Fibroblast of lung (primary cell): ENCODE data around the gene PPM1H. TPM values are rescaled to one million over a fixed set of nuclear protein-coding genes. Genes with fewer than 3 reads are reported as not detected.

Experiments
- DNase-seq, 2 donors: peaks; one replicate each; pipeline versions ENCODE4 v3.0.0 to v3.0.0-alpha.2; 2010; ENCODE audit warnings: low read depth in 2 of 2
- H2AFZ ChIP-seq: 2 replicates; pipeline ENCODE4 v1.5.1; 2012; ENCODE audit warnings: low read length, control low read depth, inconsistent platforms
- H3K27ac ChIP-seq: 2 replicates; pipeline ENCODE4 v1.5.1; 2011; ENCODE audit warnings: low read length, control low read depth; ENCODE audit not compliant: insufficient read depth
- H3K27me3 ChIP-seq: 2 replicates; pipeline ENCODE4 v1.5.1; 2011; ENCODE audit warnings: mild to moderate bottlenecking, low read length; ENCODE audit not compliant: control insufficient read depth, insufficient read depth
- H3K36me3 ChIP-seq: 2 replicates; pipeline ENCODE4 v1.5.1; 2011; ENCODE audit warnings: low read length; ENCODE audit not compliant: control insufficient read depth, insufficient read depth
- H3K4me1 ChIP-seq: 2 replicates; pipeline ENCODE4 v1.5.1; 2011; ENCODE audit warnings: low read length; ENCODE audit not compliant: control insufficient read depth, insufficient read depth; ENCODE audit errors: extremely low read depth
- H3K4me2 ChIP-seq: 2 replicates; pipeline ENCODE4 v1.5.1; 2011; ENCODE audit warnings: low read length, control low read depth; ENCODE audit not compliant: insufficient read depth; ENCODE audit errors: extremely low read depth
- H3K4me3 ChIP-seq, 4 experiments: fragments of 200-600 bp in 1 of 4; sonication (generic) in 1 of 4; replicated peaks in 1 of 4; 2 replicates each; pipeline ENCODE4 v1.5.1; 2011 to 2016; ENCODE audit warnings: low read length in 4 of 4, low read depth in 3 of 4, mild to moderate bottlenecking in 3 of 4, control low read depth in 2 of 4, inconsistent platforms in 1 of 4, mixed read lengths in 1 of 4; ENCODE audit not compliant: insufficient read depth in 1 of 4; ENCODE audit errors: control extremely low read depth in 1 of 4
- H3K79me2 ChIP-seq: 2 replicates; pipeline ENCODE4 v1.5.1; 2012; ENCODE audit warnings: mild to moderate bottlenecking, low read length, inconsistent platforms; ENCODE audit not compliant: control insufficient read depth, insufficient read depth
- H3K9ac ChIP-seq: 2 replicates; pipeline ENCODE4 v1.5.1; 2011; ENCODE audit warnings: mild to moderate bottlenecking, low read length, control low read depth; ENCODE audit not compliant: insufficient read depth
- H3K9me3 ChIP-seq: 2 replicates; pipeline ENCODE4 v1.5.1; 2012; ENCODE audit warnings: low read depth, low read length; ENCODE audit not compliant: control insufficient read depth, insufficient read depth
- H4K20me1 ChIP-seq: 2 replicates; pipeline ENCODE4 v1.5.1; 2011; ENCODE audit warnings: low read length; ENCODE audit not compliant: control insufficient read depth, insufficient read depth; ENCODE audit errors: extremely low read depth
- EZH2 ChIP-seq: IDR thresholded peaks from 2 replicates; pipeline ENCODE4 v1.5.1; 2012; ENCODE audit warnings: low read length, control low read depth, mild to moderate bottlenecking; ENCODE audit errors: missing control alignments
- polyA plus RNA-seq, 2 donors: library from polyadenylated mRNA; depleted of rRNA in 1 of 2; stranded (reverse) in 1 of 2; unstranded in 1 of 2; fragments of >200 nt; gene quantifications; 2 replicates each; pipeline ENCODE4 v1.2.1, GENCODE V29; 2011 to 2012; ENCODE audit warnings: missing spikeins in 1 of 2
- total RNA-seq: library from RNA; depleted of rRNA; stranded (reverse); fragments of >200 nt; gene quantifications from 2 replicates; pipeline ENCODE4 v1.2.1, GENCODE V29; 2014
- TF ChIP-seq, protein P1 (sequence below), 2 donors: IDR thresholded peaks in 1 of 2; conservative IDR thresholded peaks in 1 of 2; 1 replicate in 1 of 2; 2 replicates in 1 of 2; pipeline ENCODE4 v1.5.1; 2011 to 2012; ENCODE audit warnings: low read length in 2 of 2, control low read depth in 1 of 2, inconsistent platforms in 1 of 2, low read depth in 1 of 2, mild to moderate bottlenecking in 1 of 2

Gene PPM1H
- total and polyA plus RNA-seq, 2 donors (not counting 1 experiment from before 2014, with no cell fraction given), result 0.57 to 3.1 TPM

DNA sequence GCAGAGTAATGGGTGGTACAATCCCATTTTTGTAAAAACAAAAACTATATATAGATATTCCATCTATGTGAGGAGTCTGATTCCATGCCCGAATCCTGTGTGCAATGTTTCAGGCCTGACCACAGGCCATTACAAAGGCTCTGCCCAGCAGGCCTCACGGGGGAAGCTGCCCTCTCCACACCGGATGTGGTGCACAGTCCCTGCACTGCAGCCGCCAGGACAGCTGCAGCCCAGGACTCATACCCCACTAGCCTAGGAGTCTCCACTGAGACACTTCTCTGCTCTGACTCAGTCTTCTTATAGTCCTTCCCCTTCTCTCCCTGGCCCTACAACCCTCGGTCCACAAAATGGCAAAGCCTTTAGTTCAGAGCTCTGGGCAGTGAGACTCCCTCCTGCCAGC, 190.4 kb downstream of the PPM1H start:
- Histone ChIP-seq H3K36me3 (no peaks in the 10 kb centered on the region), H3K4me2 (no peak overlapping the region), H3K9ac (no peak overlapping the region), H3K27me3 (no peaks in the 10 kb centered on the region), H3K79me2 (no peaks in the 10 kb centered on the region), H4K20me1 (no peaks in the 10 kb centered on the region), H3K4me1 (no peaks in the 10 kb centered on the region), H2AFZ (no peak overlapping the region), H3K9me3 (no peaks in the 10 kb centered on the region), H3K27ac (no peak overlapping the region), H3K4me3 (no peak overlapping the region)
- TF ChIP-seq, protein P1, sequence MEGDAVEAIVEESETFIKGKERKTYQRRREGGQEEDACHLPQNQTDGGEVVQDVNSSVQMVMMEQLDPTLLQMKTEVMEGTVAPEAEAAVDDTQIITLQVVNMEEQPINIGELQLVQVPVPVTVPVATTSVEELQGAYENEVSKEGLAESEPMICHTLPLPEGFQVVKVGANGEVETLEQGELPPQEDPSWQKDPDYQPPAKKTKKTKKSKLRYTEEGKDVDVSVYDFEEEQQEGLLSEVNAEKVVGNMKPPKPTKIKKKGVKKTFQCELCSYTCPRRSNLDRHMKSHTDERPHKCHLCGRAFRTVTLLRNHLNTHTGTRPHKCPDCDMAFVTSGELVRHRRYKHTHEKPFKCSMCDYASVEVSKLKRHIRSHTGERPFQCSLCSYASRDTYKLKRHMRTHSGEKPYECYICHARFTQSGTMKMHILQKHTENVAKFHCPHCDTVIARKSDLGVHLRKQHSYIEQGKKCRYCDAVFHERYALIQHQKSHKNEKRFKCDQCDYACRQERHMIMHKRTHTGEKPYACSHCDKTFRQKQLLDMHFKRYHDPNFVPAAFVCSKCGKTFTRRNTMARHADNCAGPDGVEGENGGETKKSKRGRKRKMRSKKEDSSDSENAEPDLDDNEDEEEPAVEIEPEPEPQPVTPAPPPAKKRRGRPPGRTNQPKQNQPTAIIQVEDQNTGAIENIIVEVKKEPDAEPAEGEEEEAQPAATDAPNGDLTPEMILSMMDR (conservative IDR thresholded peaks at IDR 0.05 in 1 of 2, IDR thresholded peaks at IDR 0.05 in 1 of 2; ENCODE audit: low read depth in 1 of 2, low read length in 2 of 2), result no peak
- no peak for TF ChIP-seq EZH2
- peak in 1 of 2 donors; percentile 66 for DNase-seq

GRCh38 chr12:62739266-62740015, 195.5 kb downstream of the PPM1H start:
- Histone ChIP-seq H4K20me1 (no peaks in the 10 kb centered on the region), H3K9me3 (no peaks in the 10 kb centered on the region), H3K9ac (no peak overlapping the region), H3K4me2 (no peak overlapping the region), H2AFZ (no peak overlapping the region), H3K4me1 (no peaks in the 10 kb centered on the region), H3K79me2 (no peaks in the 10 kb centered on the region), H3K27me3 (no peaks in the 10 kb centered on the region), H3K27ac (no peak overlapping the region), H3K36me3 (no peaks in the 10 kb centered on the region), H3K4me3 (no peak overlapping the region)
- DNase-seq, result no peak
- no peak for TF ChIP-seq EZH2
- TF ChIP-seq, protein P1 (conservative IDR thresholded peaks at IDR 0.05 in 1 of 2, IDR thresholded peaks at IDR 0.05 in 1 of 2; ENCODE audit: low read depth in 1 of 2, low read length in 2 of 2), result no peak

DNA sequence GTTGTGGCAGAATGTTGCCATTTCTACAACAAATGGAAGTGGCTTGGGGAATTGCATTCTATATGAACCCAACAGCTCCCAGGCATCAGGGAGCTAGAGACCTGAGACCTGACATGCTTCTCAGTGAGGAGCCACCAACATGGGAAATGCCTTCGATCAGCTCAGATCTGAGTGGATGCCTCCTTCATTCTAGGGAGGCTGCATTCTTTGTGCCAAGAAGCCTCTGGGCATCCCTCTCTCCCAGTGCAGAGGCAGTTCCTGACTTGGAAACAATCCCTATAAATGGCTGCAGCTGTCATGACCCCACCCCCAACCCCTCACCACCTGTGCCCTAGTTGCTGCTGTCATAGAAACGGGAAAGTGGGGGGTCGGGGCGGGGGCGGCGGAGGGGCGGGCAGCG, 196.3 kb downstream of the PPM1H start:
- no peak for TF ChIP-seq EZH2
- TF ChIP-seq, protein P1 (conservative IDR thresholded peaks at IDR 0.05 in 1 of 2, IDR thresholded peaks at IDR 0.05 in 1 of 2; ENCODE audit: low read depth in 1 of 2, low read length in 2 of 2), result no peak
- H3K27ac ChIP-seq, result no peak overlapping the region
- no peak overlapping the region for H3K4me3 ChIP-seq
- no peaks in the 10 kb centered on the region for H3K27me3 ChIP-seq
- H2AFZ ChIP-seq, result no peak overlapping the region
- no peak for DNase-seq
- H3K79me2 ChIP-seq, result no peaks in the 10 kb centered on the region
- H3K4me1 ChIP-seq, result no peaks in the 10 kb centered on the region
- no peaks in the 10 kb centered on the region for H3K36me3 ChIP-seq
- H3K9ac ChIP-seq, result no peak overlapping the region
- H3K4me2 ChIP-seq, result no peak overlapping the region
- H4K20me1 ChIP-seq, result no peaks in the 10 kb centered on the region
- H3K9me3 ChIP-seq, result no peaks in the 10 kb centered on the region
